A172 (cell line): ENCODE results near the gene CLCN6. TPM values are rescaled to one million over a fixed set of nuclear protein-coding genes. Genes with fewer than 3 reads are reported as not detected.

ENCODE experiments used
- DNase-seq: peaks from one replicate; pipeline ENCODE4 v3.0.0-alpha.2; 2015; ENCODE audit warnings: low spot score
- total RNA-seq: library from RNA; depleted of rRNA; stranded (reverse); fragments of >200 nt; shearing (Covaris generic); gene quantifications from 2 replicates; pipeline ENCODE4 v1.2.3, GENCODE V29; 2014; rRNA removed

The CLCN6 gene
- total RNA-seq, 1 experiment from 2014 or later, result 1.3 TPM

- no peak for DNase-seq
These were observed 73.6 kb downstream of the CLCN6 start for GRCh38 chr1:11879311-11880180.

DNA sequence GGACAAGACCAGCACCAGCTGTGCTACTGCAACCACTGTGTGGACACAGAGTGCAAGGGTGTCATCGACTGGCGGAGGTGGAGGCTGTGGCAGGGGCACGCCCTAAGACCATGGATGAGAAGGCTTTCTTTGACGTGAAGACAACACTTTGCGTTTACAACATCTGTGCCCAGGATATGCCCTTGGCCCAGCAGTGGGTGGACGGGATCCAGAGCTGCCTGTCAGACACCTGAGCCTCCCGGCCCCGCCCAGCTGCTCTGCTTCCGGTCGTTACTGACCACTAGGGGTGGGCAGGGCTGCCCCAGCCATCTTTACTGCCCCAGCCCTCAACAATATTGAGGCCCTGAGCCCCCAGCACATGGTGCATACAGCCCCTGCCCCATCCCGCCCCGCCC, 74.2 kb downstream of the CLCN6 start:
- no peak for DNase-seq

DNA sequence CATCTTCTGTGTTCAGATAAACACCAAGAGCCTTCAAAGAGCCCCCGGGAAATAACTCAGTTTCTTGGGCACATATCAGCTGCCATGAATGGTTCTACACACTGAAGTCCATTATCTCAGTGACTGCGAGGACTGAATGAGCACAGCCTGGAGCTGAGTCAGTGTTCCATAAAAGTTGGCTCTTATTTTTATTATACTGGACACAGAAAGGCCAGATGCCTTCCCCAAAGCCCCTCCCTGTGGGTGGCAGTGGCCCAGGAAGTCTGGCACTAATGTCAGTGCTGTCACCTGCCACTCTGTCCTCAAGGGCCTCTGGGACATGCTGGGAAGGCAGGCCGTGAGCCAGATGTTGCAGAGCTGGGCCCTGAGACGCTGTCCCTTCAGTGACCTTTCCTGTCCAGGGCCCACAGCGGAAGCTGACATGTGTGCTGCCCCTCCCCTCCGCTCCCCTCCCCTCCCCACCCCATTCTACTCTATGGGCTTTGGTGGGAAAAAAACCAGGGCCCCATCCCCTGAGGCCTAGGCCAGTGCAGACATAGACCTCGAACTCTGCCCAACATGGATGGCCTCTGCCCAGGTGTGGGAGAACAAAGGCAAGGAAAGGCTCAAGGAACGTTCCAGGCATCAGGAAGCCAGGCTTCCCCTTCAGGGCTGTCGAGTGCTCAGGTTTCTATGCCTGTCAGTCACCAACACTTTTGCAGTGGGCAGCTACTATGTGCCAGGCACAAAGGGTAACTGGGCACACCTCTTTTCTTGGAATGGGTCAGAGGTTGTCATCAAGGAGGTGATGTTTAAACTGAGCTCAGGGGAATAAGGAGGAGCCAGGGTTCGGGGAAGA, 75.1 kb downstream of the CLCN6 start:
- DNase-seq, result no peak

- DNase-seq, result no peak
These were observed 75.9 kb downstream of the CLCN6 start for GRCh38 chr1:11881749-11882441.

GRCh38 chr1:11882814-11883538, 77.0 kb downstream of the CLCN6 start:
- peak; percentile 29 for DNase-seq

DNA sequence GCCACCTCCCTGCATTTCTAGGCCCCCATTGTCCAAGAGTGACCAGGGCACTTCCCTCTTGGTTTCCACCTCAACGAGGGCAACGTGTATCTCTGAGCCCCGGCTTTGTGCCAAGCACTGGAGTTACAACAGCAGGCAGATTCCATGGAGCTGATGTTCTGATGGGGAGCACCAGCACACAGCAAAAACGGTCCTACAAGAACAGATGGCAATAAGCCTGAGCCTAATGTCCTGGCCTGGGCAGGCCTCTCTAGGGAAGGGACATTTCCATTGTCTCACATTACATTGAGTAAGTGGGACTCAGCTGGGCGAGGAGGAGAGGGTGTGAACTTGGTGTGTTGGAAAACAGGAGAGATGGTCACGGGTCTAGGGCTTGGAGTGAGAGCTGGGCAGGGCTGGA, 79.9 kb downstream of the CLCN6 start:
- DNase-seq, result no peak

- no peak for DNase-seq
These were observed 81.1 kb downstream of the CLCN6 start for GRCh38 chr1:11886986-11887665.

DNA sequence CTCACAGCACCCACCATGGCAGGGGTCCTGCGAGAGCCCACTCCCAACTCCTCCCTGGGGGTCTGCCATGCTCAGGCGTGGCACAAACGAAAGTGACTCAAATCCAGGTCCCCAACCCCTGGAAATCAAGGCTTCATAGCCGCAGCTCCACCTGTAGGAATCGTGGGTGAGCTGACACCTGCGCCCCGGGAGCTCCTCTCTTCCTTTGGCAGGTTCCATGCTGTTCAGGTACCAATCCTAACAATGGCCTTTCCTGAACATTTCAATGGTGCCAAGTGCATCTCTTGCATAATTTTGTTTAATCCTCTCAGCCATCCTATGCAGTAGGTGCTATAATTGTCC, 81.6 kb downstream of the CLCN6 start:
- no peak for DNase-seq

DNA sequence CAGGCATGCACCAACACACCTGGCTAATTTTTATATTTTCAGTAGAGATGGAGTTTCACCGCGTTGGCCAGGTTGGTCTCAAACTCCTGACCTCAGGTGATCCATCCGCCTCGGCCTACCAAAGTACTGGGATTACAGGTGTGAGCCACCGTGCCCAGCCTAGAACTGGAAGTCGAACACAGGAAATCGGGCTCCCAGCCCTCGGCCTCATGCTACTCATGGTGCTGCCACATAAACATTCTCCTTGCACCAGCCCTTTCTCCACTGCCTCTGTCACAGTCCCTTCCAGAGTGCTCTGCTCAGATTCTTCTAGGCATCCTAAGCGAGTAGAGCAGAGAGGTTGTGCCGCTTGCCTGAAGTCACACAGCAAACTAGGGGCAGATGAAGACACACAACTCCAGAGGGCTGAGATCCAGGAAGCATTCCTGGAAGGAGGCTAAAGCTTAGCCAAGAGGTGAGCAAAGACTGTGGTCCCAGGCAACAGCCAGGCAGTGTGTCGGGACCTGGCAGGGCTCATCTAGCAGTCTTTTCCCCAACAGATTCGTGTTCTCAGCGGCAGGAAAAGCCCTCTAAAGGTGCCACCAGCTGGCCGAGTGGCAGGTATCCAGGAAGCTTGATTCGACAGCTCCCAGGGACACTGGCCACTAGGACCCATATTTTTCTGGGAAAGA, 82.3 kb downstream of the CLCN6 start:
- DNase-seq, result no peak

GRCh38 chr1:11888877-11889208, 82.9 kb downstream of the CLCN6 start:
- no peak for DNase-seq

- DNase-seq, result no peak
These were observed 85.6 kb downstream of the CLCN6 start for GRCh38 chr1:11891433-11892186.

Other genes starting within 250 kb of the CLCN6 start
- 1.3 and 1.9 TPM in 2 replicates for gene FBXO2, start 151.8 kb upstream of the CLCN6 start, total RNA-seq
- gene FBXO44, start 151.3 kb upstream of the CLCN6 start, total RNA-seq, result 17.6 and 18.5 TPM in 2 replicates
- gene FBXO6, start 142.0 kb upstream of the CLCN6 start, total RNA-seq, result not detected in 2 replicates
- 70.3 and 72.0 TPM in 2 replicates for gene MAD2L2, start 125.0 kb upstream of the CLCN6 start, total RNA-seq
- 4.0 and 7.0 TPM in 2 replicates for gene DRAXIN, start 114.5 kb upstream of the CLCN6 start, total RNA-seq
- gene AGTRAP, start 70.1 kb upstream of the CLCN6 start, total RNA-seq, result 36.5 and 41.7 TPM in 2 replicates
- not detected in 2 replicates for gene C1orf167, start 44.0 kb upstream of the CLCN6 start, total RNA-seq
- gene MTHFR, start 227 bp upstream of the CLCN6 start, total RNA-seq, result 3.5 and 4.6 TPM in 2 replicates
- not detected in 2 replicates for gene NPPA, start 41.6 kb downstream of the CLCN6 start, total RNA-seq
- gene NPPB, start 52.8 kb downstream of the CLCN6 start, total RNA-seq, result 6.5 and 12.8 TPM in 2 replicates
- gene KIAA2013, start 120.2 kb downstream of the CLCN6 start, total RNA-seq, result 37.5 and 42.5 TPM in 2 replicates
- gene PLOD1, start 128.5 kb downstream of the CLCN6 start, total RNA-seq, result 58.0 and 68.4 TPM in 2 replicates
- gene MFN2, start 174.3 kb downstream of the CLCN6 start, total RNA-seq, result 51.1 and 52.2 TPM in 2 replicates
- gene MIIP, start 213.3 kb downstream of the CLCN6 start, total RNA-seq, result 22.8 and 41.6 TPM in 2 replicates